HEK293 (cell line): ENCODE data around the gene TXN2.

ENCODE experiments used
- CTCF ChIA-PET: fragments of 350-600 bp; formaldehyde crosslinking; extraction: SDS; loops from one replicate; lab custom pipeline; 2021; ENCODE audit warnings: antibody characterized with exemption; lab: Yijun Ruan, JAX
- POLR2A ChIA-PET: fragments of 300-600 bp; formaldehyde crosslinking; extraction: SDS; loops from one replicate; lab custom pipeline; 2020; ENCODE audit warnings: antibody characterized with exemption, inconsistent platforms; lab: Yijun Ruan, JAX
- H3K27ac ChIP-seq: fragments of 200-500 bp; sonication (Bioruptor generic); 2 replicates; pipeline ENCODE4 v1.5.1; 2014; ENCODE audit warnings: low read depth, low read length, control low read depth, inconsistent platforms; ENCODE audit errors: extremely low read depth
- H3K36me3 ChIP-seq, 2 experiments: fragments of 200-500 bp in 1 of 2; sonication (Bioruptor generic) in 1 of 2; 1 replicate in 1 of 2; 2 replicates in 1 of 2; pipeline ENCODE4 v1.5.1; 2014 to 2017; ENCODE audit warnings: inconsistent platforms in 2 of 2, low read length in 2 of 2; ENCODE audit not compliant: control insufficient read depth in 2 of 2, insufficient read depth in 1 of 2
- H3K4me1 ChIP-seq: fragments of 200-500 bp; sonication (Bioruptor generic); 2 replicates; pipeline ENCODE4 v1.5.1; 2014; ENCODE audit warnings: mild to moderate bottlenecking, low read length, inconsistent platforms; ENCODE audit not compliant: control insufficient read depth, insufficient read depth
- H3K4me3 ChIP-seq: 2 replicates; pipeline ENCODE4 v1.5.1; 2011; ENCODE audit warnings: low read depth, mild to moderate bottlenecking, control low read depth, low read length, moderate library complexity
- H3K9me3 ChIP-seq: fragments of 200-500 bp; sonication (Bioruptor generic); 2 replicates; pipeline ENCODE4 v1.5.1; 2014; ENCODE audit warnings: low read depth, low read length, inconsistent platforms; ENCODE audit not compliant: control insufficient read depth, insufficient read depth
- IKZF3 ChIP-seq: fragments of 450-650 bp; IDR thresholded peaks from 2 replicates; pipeline ENCODE4 v1.5.0; 2018; ENCODE audit warnings: missing biosample characterization, mild to moderate bottlenecking, missing genetic modification characterization, moderate library complexity
- KLF1 ChIP-seq: fragments of 450-650 bp; formaldehyde crosslinking; IDR thresholded peaks from 2 replicates; pipeline ENCODE4 v1.5.1; 2016; ENCODE audit warnings: missing biosample characterization, missing genetic modification characterization
- TRIM28 ChIP-seq: IDR thresholded peaks from 2 replicates; pipeline ENCODE4 v1.6.1; 2011; ENCODE audit warnings: low read length, control low read depth, borderline replicate concordance
- WT1 ChIP-seq: fragments of 450-650 bp; formaldehyde crosslinking; IDR thresholded peaks from 2 replicates; pipeline ENCODE4 v1.5.1; 2016; ENCODE audit warnings: missing biosample characterization, missing genetic modification characterization
- YY1 ChIP-seq: fragments of 450-650 bp; formaldehyde crosslinking; IDR thresholded peaks from 2 replicates; pipeline ENCODE4 v1.5.1; 2018; ENCODE audit warnings: missing biosample characterization, missing genetic modification characterization
- YY2 ChIP-seq: fragments of 450-650 bp; formaldehyde crosslinking; IDR thresholded peaks from 2 replicates; pipeline ENCODE4 v1.5.1; 2016; ENCODE audit warnings: missing biosample characterization, missing genetic modification characterization
- ZEB2 ChIP-seq: fragments of 450-650 bp; formaldehyde crosslinking; IDR thresholded peaks from 2 replicates; pipeline ENCODE4 v1.5.1; 2016; ENCODE audit warnings: missing biosample characterization, missing genetic modification characterization
- ZFHX2 ChIP-seq: fragments of 450-650 bp; formaldehyde crosslinking; conservative IDR thresholded peaks from 2 replicates; pipeline ENCODE4 v1.5.1; 2016; ENCODE audit warnings: missing biosample characterization, missing genetic modification characterization
- ZFP3 ChIP-seq: fragments of 450-650 bp; formaldehyde crosslinking; IDR thresholded peaks from 2 replicates; pipeline ENCODE4 v1.5.1; 2016; ENCODE audit warnings: low read depth, missing biosample characterization, missing genetic modification characterization
- ZFP69B ChIP-seq: fragments of 450-650 bp; formaldehyde crosslinking; IDR thresholded peaks from 2 replicates; pipeline ENCODE4 v1.5.1; 2016; ENCODE audit warnings: missing biosample characterization, missing genetic modification characterization
- ZNF114 ChIP-seq: fragments of 450-650 bp; formaldehyde crosslinking; IDR thresholded peaks from 2 replicates; pipeline ENCODE4 v1.5.0; 2017; ENCODE audit warnings: missing biosample characterization, missing genetic modification characterization
- ZNF132 ChIP-seq: fragments of 450-650 bp; formaldehyde crosslinking; IDR thresholded peaks from 2 replicates; pipeline ENCODE4 v1.5.1; 2017; ENCODE audit warnings: missing biosample characterization, missing genetic modification characterization, borderline replicate concordance
- ZNF138 ChIP-seq: fragments of 450-650 bp; formaldehyde crosslinking; IDR thresholded peaks from 2 replicates; pipeline ENCODE4 v1.5.1; 2016; ENCODE audit warnings: missing biosample characterization, missing genetic modification characterization, borderline replicate concordance
- ZNF175 ChIP-seq: fragments of 450-650 bp; formaldehyde crosslinking; IDR thresholded peaks from 2 replicates; pipeline ENCODE4 v1.5.1; 2016; ENCODE audit warnings: missing biosample characterization, missing genetic modification characterization
- ZNF239 ChIP-seq: fragments of 450-650 bp; formaldehyde crosslinking; IDR thresholded peaks from 2 replicates; pipeline ENCODE4 v1.5.1; 2016; ENCODE audit warnings: missing biosample characterization, missing genetic modification characterization
- ZNF341 ChIP-seq: fragments of 450-650 bp; formaldehyde crosslinking; IDR thresholded peaks from 2 replicates; pipeline ENCODE4; 2016; ENCODE audit warnings: low read depth, missing biosample characterization, missing genetic modification characterization
- ZNF366 ChIP-seq: fragments of 450-650 bp; formaldehyde crosslinking; conservative IDR thresholded peaks from 2 replicates; pipeline ENCODE4 v1.5.1; 2016; ENCODE audit warnings: missing biosample characterization, missing genetic modification characterization
- ZNF501 ChIP-seq: fragments of 450-650 bp; formaldehyde crosslinking; IDR thresholded peaks from 2 replicates; pipeline ENCODE4 v1.5.1; 2016; ENCODE audit warnings: missing biosample characterization, missing genetic modification characterization
- ZNF529 ChIP-seq: fragments of 450-650 bp; formaldehyde crosslinking; IDR thresholded peaks from 2 replicates; pipeline ENCODE4 v1.5.1; 2017; ENCODE audit warnings: missing genetic modification characterization, missing biosample characterization; ENCODE audit not compliant: insufficient replicate concordance
- ZNF585B ChIP-seq: fragments of 450-650 bp; formaldehyde crosslinking; IDR thresholded peaks from 2 replicates; pipeline ENCODE4 v1.5.1; 2016; ENCODE audit warnings: missing biosample characterization, missing genetic modification characterization
- ZNF610 ChIP-seq: fragments of 450-650 bp; formaldehyde crosslinking; IDR thresholded peaks from 2 replicates; pipeline ENCODE4 v1.5.1; 2016; ENCODE audit warnings: missing biosample characterization, missing genetic modification characterization, borderline replicate concordance
- ZNF621 ChIP-seq: fragments of 450-650 bp; formaldehyde crosslinking; IDR thresholded peaks from 2 replicates; pipeline ENCODE4 v1.5.1; 2017; ENCODE audit warnings: missing biosample characterization, missing genetic modification characterization
- ZSCAN30 ChIP-seq: fragments of 450-650 bp; IDR thresholded peaks from 2 replicates; pipeline ENCODE4 v1.5.1; 2018; ENCODE audit warnings: missing biosample characterization, mild to moderate bottlenecking, missing genetic modification characterization, moderate library complexity
- ZXDB ChIP-seq: fragments of 450-650 bp; formaldehyde crosslinking; IDR thresholded peaks from 2 replicates; pipeline ENCODE4 v1.5.1; 2016; ENCODE audit warnings: missing biosample characterization, missing genetic modification characterization
- TF ChIP-seq, protein P1 (sequence below): fragments of 450-650 bp; formaldehyde crosslinking; IDR thresholded peaks from 2 replicates; pipeline ENCODE4 v1.5.1; 2017; ENCODE audit warnings: missing biosample characterization, missing genetic modification characterization
- TF ChIP-seq, protein P2 (sequence below): fragments of 450-650 bp; formaldehyde crosslinking; IDR thresholded peaks from 2 replicates; pipeline ENCODE4 v1.5.1; 2016; ENCODE audit warnings: missing biosample characterization, missing genetic modification characterization, borderline replicate concordance
- TF ChIP-seq, protein P3 (sequence below): fragments of 450-650 bp; formaldehyde crosslinking; IDR thresholded peaks from 2 replicates; pipeline ENCODE4 v1.5.1; 2016; ENCODE audit warnings: missing biosample characterization, missing genetic modification characterization

TXN2 gene

DNA sequence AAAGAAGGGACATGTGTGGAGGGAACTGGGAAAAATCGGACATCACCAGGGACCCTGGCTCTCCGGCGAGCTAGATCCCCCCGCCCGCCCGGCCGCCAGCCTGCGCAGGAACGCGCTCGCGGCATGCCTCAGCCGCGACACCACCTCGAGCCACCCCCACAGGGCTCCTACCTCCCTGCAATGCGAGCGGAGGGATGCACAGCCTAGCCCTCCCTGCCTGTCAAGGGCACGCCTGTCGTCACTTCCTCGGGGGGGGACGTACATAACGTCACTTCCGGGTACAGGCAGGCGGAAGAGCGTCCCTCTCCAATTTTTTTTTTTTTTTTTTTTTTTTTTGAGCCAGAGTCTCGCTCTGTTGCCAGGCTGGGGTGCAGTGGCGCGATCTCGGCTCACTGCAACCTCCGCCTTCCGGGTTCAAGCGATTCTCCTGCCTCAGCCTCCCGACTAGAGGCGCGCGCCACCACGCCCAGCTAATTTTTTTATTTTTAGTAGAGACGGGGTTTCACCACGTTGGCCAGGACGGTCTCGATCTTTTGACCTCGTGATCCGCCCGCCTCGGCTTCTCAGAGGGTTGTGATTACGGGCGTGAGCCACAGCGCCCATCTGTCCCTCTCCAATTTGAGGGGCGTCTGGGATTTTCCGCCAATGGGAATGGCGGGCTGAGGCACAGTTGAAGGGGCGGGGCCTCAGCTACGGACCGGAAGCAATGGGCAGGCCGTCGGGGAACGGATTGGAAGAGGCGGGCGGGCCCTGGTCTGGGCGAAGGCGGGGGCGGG is at the start of gene TXN2 (continued):
- TF ChIP-seq ZXDB (tag by site-specific recombination) (peak; percentile 92), ZNF132 (tag by site-specific recombination) (no peak), ZNF175 (tag by site-specific recombination) (no peak), ZFHX2 (tag by site-specific recombination) (peak; percentile 62), KLF1 (tag by site-specific recombination) (peak; percentile 54)

DNA sequence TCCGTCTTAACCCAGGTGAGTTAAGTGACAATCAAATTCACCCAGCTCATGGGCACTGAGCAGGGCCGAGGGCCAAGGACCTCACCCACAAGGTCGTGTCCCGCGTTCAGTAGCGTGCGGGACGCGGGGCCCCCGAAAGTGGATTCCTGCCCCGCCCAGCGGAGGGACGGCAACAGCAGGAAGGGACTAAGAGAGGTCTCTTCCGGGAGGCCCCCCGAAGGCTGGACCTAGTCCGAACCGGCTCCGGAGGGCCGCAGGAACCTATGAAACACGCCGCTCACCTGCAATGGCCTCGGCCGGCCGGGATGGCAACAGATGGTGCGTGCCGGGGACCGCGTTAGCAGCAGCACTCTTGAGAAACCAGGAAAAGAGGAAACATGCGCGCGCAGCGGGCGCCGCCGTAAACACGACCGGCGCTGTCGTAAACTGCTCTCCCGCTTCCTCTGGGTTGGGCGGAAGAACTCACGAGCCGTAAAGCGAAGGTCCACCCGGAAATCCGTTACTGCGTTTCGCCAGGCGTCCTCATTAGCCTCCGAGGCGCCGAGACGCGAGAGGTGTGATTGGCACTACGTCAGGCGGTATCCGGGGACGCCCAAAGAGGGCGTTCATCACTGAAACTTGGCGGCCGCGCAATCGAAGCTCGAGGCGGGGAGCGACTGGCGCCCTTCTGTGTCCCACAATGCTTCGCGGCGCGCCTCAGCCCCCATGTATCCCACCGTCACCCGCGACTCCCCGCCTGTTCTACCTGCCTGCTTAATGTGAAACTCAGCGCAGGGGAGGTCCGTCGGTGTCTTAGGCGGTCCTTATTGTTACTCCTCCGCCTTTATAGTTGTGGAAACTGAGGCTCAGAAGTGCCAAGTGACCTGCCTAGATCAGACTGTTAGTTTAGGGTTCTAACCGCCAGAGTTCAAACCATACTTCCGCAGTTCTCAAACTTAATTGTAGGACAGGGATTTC is 47.6 kb upstream of the TXN2 start, which contains the start of gene EIF3D:
TSS of gene EIF3D (minus strand) at position 372 of the 957 bp plus-strand sequence. CDS start 3,045 bp downstream, outside the sequence.
- H3K4me1 ChIP-seq, result 0 out of 2 replicates have a peak, but pooled peaks cover 5% of the 10 kb centered on the region
- H3K9me3 ChIP-seq, result no peaks in the 10 kb centered on the region
- ChIA-PET CTCF (interaction anchor here (0.6 to 2.5 kb wide), 7 partner anchors 11 to 504 kb away, joined by 3 to 12 read pairs (median 4); no protein-coding TSS in a partner anchor), POLR2A (interaction anchor here (0.5 to 2.9 kb wide), 18 partner anchors 9 to 1256 kb away, joined by 3 to 35 read pairs (median 3); partner anchors contain the start of genes FOXRED2, IFT27 and MYH9)
- H3K27ac ChIP-seq, result peak within 1 kb of the TSS; percentile 98
- H3K4me3 ChIP-seq, result peak within 1 kb of the TSS; percentile 94
- H3K36me3 ChIP-seq, result peaks cover 25 to 33% of the 10 kb centered on the region in 2 experiments
- peak; percentile 92 for TF ChIP-seq ZEB2 (tag by site-specific recombination)
- peak; percentile 77 for TF ChIP-seq YY1
- TF ChIP-seq ZNF239 (tag by site-specific recombination), result peak; percentile 48; the same call in 1 of the 2 replicates
- peak; percentile 24; the same call in 1 of the 2 replicates for TF ChIP-seq WT1 (tag by site-specific recombination)
- TF ChIP-seq, protein P1, sequence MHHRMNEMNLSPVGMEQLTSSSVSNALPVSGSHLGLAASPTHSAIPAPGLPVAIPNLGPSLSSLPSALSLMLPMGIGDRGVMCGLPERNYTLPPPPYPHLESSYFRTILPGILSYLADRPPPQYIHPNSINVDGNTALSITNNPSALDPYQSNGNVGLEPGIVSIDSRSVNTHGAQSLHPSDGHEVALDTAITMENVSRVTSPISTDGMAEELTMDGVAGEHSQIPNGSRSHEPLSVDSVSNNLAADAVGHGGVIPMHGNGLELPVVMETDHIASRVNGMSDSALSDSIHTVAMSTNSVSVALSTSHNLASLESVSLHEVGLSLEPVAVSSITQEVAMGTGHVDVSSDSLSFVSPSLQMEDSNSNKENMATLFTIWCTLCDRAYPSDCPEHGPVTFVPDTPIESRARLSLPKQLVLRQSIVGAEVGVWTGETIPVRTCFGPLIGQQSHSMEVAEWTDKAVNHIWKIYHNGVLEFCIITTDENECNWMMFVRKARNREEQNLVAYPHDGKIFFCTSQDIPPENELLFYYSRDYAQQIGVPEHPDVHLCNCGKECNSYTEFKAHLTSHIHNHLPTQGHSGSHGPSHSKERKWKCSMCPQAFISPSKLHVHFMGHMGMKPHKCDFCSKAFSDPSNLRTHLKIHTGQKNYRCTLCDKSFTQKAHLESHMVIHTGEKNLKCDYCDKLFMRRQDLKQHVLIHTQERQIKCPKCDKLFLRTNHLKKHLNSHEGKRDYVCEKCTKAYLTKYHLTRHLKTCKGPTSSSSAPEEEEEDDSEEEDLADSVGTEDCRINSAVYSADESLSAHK (tag by site-specific recombination), result peak; percentile 39; the same call in 1 of the 2 replicates
- peak; percentile 76 for TF ChIP-seq ZNF341
- TF ChIP-seq ZSCAN30, result peak; percentile 45; the same call in 1 of the 2 replicates
- no peak for TF ChIP-seq ZNF114 (tag by site-specific recombination)
- TF ChIP-seq, protein P2, sequence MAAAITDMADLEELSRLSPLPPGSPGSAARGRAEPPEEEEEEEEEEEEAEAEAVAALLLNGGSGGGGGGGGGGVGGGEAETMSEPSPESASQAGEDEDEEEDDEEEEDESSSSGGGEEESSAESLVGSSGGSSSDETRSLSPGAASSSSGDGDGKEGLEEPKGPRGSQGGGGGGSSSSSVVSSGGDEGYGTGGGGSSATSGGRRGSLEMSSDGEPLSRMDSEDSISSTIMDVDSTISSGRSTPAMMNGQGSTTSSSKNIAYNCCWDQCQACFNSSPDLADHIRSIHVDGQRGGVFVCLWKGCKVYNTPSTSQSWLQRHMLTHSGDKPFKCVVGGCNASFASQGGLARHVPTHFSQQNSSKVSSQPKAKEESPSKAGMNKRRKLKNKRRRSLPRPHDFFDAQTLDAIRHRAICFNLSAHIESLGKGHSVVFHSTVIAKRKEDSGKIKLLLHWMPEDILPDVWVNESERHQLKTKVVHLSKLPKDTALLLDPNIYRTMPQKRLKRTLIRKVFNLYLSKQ (tag by site-specific recombination), result no peak
- TF ChIP-seq ZNF366, result peak; percentile 64
- no peak for TF ChIP-seq ZNF138 (tag by site-specific recombination)
- peak; percentile 62 for TF ChIP-seq ZFP69B (tag by site-specific recombination)
- no peak for TF ChIP-seq ZNF621 (tag by site-specific recombination)
- peak; percentile 16; the same call in 1 of the 2 replicates for TF ChIP-seq YY2
- peak; percentile 44; the same call in 1 of the 2 replicates for TF ChIP-seq TRIM28
- TF ChIP-seq ZNF610 (tag by site-specific recombination), result peak; percentile 81; the same call in 1 of the 2 replicates
- no peak for TF ChIP-seq ZNF529 (tag by site-specific recombination)
- TF ChIP-seq, protein P3, sequence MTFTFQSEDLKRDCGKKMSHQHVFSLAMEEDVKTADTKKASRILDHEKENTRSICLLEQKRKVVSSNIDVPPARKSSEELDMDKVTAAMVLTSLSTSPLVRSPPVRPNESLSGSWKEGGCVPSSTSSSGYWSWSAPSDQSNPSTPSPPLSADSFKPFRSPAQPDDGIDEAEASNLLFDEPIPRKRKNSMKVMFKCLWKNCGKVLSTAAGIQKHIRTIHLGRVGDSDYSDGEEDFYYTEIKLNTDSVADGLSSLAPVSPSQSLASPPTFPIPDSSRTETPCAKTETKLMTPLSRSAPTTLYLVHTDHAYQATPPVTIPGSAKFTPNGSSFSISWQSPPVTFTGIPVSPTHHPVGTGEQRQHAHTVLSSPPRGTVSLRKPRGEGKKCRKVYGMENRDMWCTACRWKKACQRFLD, result no peak
- no peak for TF ChIP-seq ZNF132 (tag by site-specific recombination)
- no peak for TF ChIP-seq ZNF585B
- no peak for TF ChIP-seq ZFP3 (tag by site-specific recombination)
- TF ChIP-seq ZXDB (tag by site-specific recombination), result peak; percentile 93
- peak; percentile 27 for TF ChIP-seq ZNF501 (tag by site-specific recombination)
- 0 out of 2 replicates have a peak, but pooled peaks have one; percentile 31 for TF ChIP-seq IKZF3 (tag by site-specific recombination)
